ENCODE data around the gene DLGAP1.
"Not testable (repeated sequence)": the region's sequence is repeated elsewhere in the genome, so short reads cannot be mapped to it uniquely, and the experiment has no call there.

The DLGAP1 gene

DNA sequence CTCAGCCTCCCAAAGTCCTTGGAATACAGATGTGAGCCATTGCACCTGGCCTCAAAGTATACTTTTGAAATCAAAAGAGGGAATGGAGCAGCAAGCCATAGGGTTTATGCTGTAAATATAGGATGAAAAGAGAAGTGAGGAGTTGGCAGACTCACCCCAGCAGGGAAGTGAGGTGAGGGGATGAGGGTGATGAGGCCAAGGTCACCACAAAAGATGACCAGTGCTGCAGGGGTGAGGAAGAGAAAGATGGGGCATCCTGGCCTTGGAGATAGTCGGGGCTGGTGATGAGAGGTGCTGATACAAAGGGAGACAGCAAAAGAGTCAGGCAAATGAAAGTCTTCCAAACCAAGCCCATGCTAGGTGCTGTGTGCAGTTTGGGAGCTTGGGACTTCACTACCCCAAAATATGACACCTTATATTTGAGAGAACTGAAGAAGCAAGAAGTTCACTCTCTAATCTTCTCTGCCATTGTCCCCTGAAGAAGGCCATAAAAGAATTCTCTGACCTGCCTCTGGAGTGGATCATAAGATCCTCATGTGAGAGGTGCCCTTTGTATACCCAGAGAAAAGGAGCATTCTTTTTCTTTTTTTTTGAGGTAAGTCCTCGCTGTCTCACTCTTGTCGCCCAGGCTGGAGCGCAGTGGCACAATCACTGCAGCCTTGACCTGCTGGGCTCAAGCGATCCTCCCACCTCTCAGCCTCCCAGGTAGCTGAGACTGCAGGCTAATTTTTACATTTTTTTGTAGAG, 974.1 kb downstream of the DLGAP1 start:
- DNase-seq: no peak

DNA sequence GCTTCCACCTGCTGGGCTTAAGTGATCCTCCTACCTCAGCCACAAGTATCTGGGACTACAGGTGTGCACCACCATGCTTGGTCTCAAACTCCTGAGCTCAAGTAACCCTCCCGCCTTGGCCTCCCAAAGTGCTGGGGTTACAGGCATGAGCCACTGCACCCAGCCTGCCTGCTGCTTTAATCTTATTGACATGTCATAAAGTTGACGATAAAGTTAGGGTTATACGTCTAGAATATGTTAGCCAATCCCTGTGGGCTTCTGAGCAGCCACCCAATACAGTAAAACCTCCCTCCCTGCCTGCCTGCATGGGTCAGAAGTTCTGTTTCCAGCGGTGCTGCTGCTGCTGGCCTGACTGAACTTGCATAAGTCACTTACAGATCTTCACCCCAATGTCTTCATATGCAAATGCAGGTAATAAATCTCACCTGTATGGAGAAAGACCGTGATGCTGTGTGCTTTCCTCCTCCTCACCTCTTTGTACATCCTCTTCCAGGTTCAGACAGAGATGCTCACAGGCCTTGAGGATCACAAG, 975.1 kb downstream of the DLGAP1 start:
- no peak for DNase-seq

DNA sequence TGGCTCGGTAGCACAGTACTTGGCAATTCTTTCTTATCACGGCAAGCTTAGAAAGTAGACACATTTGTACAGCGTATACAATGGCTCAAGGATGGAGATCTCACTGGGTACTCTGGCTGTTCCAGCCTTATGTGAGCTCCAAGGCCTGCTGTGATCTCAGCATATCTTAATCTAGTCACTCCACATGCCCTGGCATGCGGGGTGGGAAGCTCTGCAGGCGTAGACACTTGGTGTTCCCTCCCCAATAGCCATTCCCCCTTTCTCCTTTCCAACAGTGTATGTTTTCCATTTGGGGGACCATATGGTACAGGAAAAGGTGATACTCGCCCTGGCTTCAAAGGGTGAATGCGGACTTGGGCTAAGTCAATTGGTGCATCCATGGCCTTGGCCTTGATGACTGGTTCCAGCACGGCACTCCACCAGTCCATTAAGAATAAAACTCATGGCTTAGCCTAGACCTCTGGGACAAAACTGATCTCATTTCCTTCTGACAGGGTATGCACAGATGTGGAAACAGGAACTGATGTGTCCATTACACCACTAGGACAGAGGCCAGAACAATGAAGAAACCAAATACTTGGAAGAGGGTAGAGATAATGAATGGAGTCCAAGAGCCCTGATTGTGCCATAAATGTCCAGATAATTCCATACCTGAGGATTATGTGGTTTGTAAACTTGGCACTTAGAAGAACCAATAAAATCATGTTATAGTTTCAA, 976.7 kb downstream of the DLGAP1 start:
- no peak for DNase-seq

DNA sequence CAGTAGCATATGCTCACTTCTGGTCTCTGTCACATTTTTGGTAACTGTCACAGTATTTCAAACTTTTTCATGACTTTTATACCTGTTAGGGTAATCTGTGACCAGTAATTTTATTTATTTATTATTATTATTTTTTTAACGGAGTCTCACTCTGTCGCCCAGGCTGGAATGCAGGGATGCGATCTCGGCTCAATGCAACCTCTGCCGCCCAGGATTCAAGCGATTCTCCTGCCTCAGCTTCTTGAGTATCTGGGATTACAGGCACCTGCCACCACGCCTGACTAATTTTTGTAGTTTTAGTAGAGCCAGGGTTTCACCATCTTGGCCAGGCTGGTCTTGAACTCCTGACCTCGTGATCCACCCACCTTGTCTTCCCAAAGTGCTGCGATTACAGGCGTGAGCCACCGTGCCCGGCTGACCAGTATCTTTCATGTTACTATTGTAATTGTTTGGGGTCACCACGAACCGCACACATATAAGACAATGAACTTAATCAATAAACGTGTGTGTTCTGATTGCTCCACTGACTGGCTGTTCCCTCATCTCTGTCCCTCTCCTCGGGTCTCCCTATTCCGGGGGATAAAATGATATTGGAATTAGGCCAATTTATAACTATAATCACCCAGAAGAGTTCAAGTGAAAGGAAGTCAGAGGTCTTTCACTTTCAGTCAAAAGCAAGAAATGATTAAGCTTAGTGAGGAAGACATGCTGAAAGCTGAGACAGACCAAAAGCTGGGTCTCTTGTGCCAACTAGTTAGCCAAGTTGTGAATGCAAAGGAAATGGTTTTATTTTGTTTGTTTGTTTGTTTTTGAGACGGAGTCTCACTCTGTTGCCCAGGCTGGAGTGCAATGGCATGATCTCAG, 982.2 kb downstream of the DLGAP1 start:
- no peak for DNase-seq

DNA sequence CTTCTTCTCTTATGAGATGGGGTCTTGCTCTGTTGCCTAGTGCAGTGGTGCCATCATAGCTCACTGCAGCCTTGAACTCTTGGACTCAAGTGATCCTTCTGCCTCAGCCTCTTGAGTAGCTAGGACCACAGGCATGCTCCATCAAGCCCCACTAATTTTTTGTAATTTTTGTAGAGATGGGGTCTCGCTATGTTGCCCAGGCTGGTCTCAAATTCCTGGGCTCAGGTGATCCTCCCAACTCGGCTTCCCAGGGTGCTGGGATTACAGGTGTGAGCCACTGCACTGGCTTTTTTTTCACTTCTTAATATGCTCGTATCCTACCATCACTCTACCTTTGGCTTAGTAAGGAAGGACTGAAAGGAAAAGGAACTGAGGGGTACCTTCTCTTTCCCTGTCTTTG, 983.0 kb downstream of the DLGAP1 start:
- not testable (repeated sequence) for DNase-seq

DNA sequence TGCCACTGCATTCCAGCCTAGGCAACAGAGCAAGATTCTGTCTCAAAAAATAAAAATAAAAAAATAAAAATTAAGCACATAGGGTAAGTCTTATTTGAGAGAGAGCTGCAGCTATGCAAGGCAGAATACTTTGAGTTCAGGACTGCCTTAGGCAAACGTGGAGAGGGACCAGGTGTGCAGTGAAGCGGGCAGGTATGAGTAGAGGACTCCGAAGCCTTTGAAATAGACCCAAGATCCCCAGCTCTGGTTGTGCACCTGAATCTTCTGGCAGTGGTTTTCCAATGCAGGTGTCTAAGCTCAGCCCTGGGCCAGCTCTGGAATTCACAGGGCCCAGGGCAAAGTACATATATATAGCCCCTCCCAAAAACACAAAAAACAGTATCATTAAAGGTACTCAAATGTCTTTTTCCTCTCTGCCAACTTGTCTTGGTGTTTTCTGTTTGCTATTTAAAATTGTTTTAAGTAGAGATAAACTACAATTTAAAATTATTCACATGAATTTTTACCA, 983.9 kb downstream of the DLGAP1 start:
- no peak for DNase-seq

DNA sequence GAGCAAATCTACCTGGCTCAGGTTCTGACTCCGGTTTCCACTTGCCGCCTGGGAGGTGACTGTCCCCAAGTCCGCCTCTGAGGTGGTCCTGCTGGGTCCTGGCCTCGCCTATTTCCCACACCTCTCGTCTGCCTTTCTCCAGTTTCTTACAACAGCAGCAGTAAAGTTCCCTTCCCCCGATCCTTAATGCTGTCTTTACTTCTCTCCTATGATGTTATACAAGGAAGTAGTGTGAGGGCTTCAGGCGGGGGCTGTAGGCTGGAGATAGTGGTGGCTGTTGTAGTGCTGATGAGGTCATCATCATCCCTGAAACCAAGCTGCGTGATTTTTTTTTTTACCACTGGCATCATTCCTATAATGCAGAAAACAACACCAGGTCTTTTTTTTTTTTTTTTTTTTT, 986.3 kb downstream of the DLGAP1 start:
- DNase-seq: no peak

DNA sequence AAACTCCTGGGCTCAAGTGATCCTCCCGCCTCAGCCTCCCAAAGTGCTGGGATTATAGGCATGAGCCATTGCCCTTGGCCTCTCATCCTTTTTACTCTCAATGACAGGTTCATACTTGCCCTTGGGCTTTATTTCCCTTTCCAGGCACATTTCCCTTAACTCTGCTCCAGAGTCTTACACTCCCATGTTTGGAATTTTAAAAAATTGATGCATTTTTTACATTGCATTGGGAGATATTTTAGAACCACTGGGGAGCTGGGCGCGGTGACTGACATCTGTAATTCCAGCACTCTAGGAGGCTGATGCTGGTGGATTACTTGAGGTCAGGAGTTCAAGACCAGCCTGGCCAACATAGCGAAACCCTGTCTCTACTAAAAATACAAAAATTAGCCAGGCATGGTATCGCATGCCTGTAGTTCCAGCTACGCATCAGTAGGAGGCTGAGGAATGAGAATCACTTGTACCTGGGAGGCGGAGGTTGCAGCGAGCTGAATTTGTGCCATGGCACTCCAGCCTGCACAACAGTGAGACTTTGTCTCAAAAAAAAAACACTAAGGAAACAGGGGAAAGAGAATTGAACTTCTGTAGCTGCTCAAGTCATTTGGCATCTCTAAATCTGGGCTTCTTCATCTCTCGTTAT, 986.9 kb downstream of the DLGAP1 start:
- DNase-seq: no peak

DNA sequence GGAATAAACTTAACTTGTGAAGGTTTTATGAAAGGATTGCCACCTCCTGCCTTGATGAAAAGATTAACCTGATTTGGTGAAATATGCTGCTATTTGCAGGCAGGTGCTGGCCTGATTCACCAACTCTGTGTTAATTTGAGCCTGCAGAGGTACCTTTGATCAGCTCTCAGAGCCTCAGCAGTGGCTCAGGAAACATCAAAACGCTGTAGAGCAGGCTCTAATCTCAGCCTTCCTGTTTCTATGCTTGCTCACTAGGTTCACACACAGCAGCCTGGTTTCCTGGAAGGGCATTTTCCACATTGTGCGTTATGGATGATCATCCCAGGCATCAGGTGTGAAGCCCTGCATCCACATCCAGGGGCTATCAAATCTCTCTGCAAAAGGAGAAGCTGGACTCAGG, 988.2 kb downstream of the DLGAP1 start:
- DNase-seq: no peak

DNA sequence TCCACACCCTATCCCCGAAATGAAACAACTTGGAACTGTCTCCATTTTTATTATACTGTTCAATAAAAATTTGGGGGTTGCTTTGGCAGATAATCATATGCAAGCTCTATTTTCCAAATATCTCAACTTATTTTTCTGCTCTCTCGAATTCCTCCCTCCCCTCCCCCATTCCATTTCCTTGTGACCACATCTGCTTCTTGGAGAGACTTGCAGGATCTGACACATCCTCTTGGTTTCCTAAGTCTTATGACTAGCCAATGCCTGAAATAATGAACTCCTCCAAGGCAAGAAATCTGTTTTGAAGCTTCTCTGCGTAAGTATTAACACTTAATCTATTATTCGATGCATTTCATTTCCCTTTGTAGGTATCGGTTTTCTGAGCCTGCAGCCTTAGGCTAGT, 989.1 kb downstream of the DLGAP1 start:
- DNase-seq: no peak

DNA sequence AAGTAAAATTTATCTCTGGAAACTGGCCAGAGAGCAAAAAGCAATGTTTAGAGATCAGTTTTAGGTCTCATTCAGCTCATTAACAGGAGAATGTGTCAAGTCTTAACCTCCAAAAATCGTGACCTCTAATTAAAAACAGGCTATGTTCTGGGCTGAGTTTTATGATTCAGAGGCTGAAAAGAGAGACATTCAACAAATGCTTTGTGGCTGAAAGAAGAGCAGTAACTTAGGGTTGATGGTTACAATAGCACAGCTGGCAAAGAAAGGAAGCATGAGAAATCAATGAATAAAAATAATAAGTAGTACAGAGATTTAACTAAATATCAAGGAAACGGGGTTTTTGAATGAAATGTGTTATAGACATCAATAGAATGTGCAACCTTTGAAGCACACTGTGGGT, 992.1 kb downstream of the DLGAP1 start:
- no peak for DNase-seq

DNA sequence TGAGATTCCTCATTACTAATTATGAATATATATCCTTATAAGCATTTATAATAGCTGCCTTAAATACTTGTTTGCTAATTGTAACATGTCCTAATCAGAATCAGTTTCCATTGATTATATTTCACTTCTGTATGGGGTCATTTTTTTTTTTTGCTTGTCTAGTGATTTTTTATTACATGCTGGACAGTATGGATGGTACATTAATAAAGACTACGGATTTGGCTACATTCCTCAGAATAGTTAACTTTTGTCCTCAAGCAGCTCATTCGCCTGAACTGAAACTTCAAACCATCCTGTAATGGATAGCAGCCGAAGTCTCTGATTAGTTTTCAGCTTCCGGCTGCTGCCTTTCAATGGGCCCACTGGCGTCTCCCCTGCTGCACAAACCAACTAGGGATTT, 993.4 kb downstream of the DLGAP1 start:
- DNase-seq: no peak

DNA sequence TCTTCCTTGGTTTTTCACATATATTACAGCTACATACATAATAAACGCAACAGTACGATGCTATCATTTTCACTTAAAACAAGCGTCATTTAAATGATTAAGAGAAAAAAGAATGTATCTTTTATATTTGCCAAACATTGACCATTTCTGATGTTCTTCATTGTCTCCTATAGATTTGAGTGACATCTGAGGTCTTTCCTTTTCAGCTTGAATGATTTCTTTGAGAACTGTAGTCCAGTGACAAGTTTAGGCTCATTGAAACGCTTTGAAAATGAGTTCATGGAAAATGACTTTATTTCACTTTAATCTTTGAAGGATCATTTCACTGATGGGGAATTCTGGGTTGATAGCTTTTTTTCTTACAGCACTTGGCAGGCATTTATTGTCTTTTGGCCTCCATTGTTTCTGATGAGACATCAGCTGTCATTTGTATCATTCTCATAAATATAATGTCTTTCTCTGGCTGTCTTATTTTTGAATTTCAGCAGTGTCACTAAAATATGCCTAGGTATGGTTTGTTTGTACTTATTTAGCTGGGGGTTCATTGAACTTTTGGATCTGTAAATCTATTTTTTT, 994.2 kb downstream of the DLGAP1 start:
- DNase-seq: no peak

DNA sequence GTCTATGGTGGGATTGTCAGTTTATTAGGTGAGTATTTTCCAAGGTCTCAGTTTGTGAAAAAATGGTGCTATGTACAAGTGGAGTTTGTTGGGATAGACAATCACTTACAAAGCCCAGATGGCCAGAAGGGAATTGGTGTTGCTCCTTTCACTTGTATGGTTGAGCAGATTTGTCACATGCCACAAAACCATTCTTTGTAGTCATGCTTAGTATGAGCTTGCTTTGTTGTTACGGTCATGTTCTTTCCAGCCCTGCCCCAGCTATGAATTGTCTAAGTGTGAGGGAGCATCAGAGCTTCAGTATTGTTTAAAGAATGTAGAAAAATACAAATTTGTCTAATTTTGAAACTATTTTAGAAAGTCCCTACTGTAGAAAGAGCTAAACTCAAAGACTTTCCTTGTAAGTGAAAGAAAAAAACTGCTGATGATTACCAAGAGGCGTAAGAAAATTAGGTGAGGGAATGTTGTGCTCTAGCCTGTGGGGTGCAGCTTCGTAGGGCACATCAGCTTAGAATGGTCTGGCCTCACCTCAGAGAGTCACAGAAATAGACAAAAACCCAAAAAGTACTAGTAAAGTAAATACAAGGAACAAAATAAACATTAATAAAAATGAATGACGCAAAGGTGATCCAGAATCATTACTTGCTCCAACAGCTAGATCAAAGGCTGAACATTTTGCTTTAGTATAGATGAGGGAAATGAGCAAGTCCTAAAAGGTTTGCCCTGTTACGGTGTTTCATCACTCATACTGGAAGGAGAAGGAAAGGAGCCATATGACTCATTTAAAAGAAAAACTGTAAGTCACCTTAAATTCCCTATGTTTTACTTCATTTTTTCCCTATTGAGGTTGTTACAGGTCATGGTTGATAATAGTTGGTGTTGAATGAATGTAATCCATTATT, 995.9 kb downstream of the DLGAP1 start:
- DNase-seq: no peak

DNA sequence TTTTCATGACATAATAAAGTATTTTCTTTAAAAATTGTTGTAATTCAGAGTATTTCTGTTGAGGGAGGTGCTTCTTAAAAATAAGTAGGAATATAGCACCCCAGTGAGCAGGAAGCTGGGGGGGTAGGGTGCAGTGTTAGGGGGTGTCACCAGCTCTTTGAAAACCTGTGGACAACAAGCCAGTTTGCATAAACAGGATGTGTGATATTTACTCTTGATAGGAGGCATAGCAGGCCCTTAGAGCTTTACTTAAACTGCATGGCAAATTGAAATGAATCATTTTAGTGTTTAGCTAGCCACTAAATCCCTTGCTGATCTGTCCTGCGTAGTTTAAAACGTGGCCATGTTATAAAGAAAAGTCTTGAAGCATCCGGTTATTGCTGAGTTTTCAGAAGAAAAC, 996.7 kb downstream of the DLGAP1 start:
- no peak for DNase-seq

DNA sequence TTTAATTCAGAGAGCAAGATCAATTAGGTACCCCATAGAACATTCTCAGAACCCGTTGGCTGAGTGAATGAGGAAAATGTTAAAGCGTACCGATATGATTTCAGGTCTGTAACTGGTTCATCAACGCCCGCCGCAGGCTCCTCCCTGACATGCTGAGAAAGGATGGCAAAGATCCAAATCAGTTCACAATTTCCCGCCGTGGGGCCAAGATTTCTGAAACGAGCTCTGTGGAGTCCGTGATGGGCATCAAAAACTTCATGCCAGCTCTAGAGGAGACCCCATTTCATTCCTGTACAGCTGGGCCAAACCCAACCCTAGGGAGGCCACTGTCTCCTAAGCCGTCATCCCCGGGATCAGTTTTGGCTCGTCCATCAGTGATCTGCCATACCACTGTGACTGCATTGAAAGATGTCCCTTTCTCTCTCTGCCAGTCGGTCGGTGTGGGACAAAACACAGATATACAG, 997.8 kb downstream of the DLGAP1 start:
- DNase-seq: no peak

DNA sequence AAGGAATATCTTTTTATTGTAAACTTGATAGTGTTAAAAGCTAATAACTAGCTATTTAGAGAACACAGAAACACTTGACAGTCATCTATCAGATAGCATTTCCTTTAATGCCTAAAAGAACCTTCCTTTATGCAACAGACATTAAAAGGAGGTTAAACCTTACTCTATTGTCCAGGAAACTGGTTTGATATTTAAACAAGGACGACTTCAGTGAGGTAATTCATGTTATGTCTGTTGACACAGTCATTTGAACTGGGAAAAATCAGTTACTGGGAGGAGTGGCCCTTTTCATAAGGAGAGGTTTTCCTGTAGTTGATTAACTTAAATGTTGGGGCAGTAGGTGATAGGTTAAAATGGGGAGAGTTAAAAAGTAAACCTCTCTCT, 998.4 kb downstream of the DLGAP1 start:
- peak in 1 of 2 experiments; percentile 30 for DNase-seq

DNA sequence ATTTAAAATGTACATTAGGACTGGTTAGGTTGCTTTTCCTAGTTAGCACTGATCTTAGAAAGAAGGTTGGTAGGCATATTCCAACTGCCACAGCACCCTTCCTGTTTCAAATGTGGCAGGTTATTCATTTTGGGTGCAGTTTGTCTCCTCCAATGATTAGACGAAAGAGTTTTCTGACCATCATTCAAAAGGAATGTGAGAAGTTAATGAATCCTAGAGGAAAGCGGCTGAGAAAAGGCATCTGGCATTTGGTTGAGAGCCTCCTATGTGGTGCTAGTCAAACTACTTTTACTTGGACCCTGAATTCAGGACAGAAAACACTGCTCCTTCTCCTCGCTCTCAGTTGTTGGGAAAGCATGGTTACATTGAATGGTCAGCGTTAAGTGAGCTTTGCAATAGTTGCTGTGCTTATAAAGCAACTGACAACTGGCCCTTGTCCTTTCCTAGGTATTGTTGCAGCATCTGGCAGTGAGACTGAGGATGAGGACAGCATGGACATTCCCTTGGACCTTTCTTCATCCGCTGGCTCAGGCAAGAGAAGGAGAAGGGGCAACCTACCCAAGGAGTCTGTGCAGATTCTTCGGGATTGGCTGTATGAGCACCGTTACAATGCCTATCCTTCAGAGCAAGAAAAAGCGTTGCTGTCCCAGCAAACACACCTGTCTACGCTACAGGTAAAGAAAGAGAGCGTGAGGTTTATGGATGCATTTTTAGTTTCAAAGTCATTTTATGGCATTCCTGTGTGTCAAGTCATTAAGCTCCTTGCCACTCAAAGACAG, 999.0 kb downstream of the DLGAP1 start:
- DNase-seq: no peak

DNA sequence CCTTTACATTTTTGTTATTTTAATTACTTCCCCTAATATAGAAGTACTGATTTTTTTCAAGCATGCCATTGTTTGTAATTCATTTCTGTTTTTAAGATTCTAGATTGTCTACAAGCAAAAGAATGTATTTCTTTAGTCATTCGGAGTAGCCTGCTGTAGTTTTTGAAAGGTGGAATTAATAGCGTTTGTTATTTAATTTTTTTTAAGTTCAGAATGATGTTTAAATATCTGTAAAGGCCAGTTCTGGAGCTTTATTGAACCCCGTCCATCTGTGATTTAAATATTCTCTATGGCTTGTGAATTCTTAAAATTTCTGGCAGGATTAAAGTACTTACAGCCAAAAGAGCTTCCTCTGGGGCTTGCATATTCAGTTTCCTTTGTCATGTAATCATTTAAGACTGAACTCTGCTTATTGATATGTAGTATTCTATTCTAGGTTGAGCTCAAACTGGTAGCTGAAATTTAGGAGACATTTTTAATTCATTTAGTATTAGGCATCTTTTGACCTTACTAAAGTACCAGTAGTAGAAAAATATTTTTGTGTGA, 999.9 kb downstream of the DLGAP1 start:
- no peak for DNase-seq
